HG03175 (cell line): Measurements from ENCODE around the gene ARFGEF2.
"Not testable (repeated sequence)": the region's sequence is repeated elsewhere in the genome, so short reads cannot be mapped to it uniquely, and the experiment has no call there.

Experiments
- ATAC-seq: cut with Tn5 transposase; IDR thresholded peaks from one replicate; pipeline ENCODE4 v1.9.1; 2021; ENCODE audit warnings: mild to moderate bottlenecking, moderate library complexity; ENCODE audit not compliant: unreplicated experiment

The ARFGEF2 gene

GRCh38 chr20:48926821-48927220 is 5.3 kb downstream of the ARFGEF2 start:
- no peak for ATAC-seq

DNA sequence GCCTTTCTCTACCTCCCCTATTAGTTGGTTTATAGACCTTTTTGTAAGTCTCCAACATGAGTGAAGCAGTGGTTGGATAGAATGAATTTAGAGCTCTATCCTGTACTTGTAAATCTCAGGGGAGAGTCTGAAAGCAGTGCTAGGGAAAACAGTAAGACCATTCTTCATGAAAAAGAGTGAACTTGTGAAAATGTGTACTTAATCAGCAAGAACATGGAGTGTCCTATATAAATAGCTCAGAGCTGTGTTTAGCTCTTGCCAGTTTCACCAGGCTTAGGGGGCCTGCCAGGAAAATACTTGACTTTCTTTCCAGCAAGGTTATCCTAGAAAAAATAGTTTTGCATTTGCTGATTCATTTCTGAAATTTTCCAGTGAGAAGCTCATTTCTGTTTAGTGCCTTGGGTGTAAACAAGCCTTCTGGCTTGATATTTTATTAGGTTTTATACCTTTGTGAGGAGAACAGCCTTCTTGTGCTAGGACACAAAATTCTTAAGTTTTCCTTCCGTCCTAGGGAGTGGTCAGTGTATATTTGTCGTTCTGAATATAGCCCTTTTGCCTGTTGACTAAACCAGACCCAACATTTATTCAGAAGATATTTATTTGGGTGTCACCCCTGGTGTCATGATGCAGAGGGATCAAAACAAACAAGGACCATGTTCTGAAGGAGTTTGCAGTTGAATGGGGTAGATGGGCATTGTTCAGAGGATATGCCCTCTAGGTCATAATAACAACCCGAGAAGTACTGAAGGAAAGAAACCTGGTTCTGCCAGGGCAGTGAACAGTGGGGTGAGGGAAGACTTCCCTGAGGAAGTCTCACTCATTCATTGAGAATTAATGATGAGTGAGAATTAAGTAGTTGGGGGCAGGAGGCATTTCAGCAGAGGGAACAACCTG is 7.6 kb downstream of the ARFGEF2 start:
- ATAC-seq: no peak

GRCh38 chr20:48930035-48930434 is 8.5 kb downstream of the ARFGEF2 start:
- ATAC-seq: no peak

DNA sequence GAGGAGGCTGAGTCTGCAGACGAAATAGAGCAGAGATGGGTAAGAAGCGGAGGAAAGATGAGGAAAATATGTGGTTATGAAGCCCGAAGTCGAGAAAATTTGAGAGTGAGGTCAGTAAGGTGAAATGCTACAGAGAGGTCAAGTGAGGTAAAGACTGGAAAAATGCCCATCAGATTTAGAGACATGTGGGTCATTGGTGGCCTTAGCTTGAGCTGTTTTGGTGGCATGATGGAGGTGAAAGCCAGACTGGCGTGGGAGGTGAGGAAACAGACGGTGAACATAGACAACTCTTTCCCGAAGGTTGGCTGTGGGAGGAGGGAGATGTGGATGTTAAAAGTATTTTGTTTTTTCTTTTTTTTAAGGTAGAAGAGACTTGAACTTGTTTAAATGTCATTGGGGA is 9.4 kb downstream of the ARFGEF2 start:
- no peak for ATAC-seq

DNA sequence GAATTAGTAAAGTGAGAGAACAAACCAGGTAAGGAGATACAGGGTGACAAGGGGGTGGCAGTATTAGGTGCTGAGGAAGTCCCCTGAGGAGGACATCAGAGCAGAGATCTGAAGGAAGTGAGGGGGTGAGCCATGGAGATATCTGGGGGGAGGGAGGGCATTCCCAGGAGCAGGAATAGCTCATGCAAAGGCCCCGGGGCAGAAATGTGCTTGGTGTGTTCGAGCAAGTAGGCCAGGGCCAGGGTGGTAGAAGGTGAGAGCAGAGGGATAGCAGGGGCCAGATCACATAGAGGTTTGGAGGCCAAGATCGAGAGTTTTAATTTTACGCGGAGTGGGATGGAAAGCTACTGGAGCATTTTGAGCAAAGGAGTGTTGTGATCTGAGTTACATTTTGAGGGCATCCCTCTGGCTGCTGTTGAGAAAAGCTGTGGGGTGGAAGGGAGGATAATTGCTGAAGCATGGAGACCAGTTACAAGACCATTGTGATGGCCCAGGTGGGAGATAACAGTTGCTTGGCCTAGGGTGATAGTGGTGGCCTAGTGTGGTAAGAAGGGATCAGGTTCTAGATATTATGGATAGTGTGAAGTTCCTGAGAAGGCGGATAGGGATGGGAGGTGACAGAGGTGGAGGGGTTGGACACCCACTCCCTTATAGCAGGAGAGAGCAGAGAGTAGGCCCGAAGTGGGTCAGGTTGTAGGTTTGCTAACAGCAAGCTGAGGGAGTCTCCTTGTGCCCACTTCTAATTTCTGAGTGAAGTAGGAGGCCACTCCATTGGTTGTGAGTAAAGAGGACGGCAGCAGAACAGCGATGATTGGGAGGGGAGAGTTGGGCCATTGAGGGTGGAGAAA is 10.2 kb downstream of the ARFGEF2 start:
- no peak for ATAC-seq

DNA sequence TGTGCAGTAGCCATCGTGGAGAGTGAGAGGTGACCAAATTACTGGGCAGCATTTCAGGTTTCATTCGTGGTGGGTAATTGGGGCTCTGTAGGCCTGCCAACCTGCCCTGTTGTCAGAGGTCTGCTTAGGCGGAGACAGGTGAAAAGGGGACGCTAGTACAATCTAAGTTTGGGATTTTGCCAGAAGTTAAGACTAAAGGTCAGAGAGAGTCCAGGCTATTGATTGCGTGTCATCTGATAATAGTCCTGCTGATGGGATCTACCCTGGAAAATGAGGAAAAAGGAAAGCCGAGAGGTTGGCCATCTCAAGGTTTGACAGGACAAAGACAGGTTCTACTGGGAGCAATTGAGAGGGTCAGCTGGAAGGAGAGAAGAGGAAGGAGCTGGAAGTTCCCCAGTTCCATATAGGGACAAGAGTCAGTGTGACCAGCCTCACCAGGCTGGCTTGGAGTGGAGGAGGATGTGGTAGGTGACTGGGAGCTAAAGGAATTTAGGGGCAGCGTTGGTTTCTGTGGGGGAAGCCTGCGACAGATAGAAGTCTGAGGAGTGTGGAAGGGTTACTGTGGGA is 10.9 kb downstream of the ARFGEF2 start:
- ATAC-seq: no peak

- no peak for ATAC-seq
Measured at GRCh38 chr20:48933017-48933766, 11.7 kb downstream of the ARFGEF2 start.

DNA sequence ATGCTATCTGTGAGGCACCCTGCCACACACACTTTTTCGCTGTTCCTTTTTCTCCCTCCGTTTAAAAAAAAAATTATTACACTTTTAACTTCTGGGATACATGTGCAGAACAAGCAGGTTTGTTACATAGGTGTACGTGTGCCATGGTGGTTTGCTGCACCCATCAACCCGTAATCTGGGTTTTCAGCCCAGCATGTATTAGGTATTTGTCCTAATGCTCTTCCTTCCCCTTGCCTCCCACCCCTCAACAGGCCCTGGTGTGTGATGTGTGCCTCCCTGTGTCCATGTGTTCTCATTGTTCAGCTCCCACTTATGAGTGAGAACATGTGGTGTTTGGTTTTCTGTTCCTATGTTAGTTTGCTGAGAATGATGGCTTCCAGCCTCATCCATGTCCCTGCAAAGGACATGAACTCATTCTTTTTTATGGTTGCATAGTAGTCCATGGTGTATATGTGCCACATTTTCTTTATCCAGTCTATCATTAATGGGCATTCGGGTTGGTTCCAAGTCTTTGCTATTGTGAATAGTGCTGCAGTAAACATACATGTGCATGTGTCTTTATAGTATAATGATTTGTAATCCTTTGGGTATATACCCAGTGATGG is 12.9 kb downstream of the ARFGEF2 start:
- not testable (repeated sequence) for ATAC-seq

DNA sequence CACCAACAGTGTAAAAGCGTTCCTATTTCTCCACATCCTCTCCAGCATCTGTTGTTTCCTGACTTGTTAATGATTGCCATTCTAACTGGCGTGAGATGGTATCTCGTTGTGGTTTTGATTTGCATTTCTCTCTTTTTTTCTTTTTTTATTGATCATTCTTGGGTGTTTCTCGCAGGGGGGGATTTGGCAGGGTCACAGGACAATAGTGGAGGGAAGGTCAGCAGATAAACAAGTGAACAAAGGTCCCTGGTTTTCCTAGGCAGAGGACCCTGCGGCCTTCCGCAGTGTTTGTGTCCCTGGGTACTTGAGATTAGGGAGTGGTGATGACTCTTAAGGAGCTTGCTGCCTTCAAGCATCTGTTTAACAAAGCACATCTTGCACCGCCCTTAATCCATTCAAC is 13.5 kb downstream of the ARFGEF2 start:
- ATAC-seq: not testable (repeated sequence)

- not testable (repeated sequence) for ATAC-seq
Measured at GRCh38 chr20:48936178-48936577, 14.7 kb downstream of the ARFGEF2 start.

DNA sequence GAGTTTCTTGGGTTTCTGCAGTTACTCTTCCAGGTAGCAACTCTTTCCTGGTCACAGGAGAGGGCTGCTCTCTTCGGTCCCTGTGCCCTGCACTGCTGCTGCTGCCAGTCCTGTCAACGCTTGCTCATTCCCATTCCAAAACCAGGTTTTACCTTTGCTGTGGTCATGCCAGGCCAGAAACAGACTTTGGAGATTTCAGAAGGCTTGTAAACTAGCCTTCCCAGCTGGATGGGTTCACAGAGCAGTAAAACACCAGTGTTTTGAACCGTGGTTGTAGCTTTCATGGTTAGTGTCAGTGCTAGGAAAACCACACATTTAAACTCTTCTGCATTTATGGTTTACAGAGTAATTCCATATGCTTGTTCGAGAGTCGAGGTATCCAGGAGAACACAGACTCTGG is 16.2 kb downstream of the ARFGEF2 start:
- ATAC-seq: no peak

DNA sequence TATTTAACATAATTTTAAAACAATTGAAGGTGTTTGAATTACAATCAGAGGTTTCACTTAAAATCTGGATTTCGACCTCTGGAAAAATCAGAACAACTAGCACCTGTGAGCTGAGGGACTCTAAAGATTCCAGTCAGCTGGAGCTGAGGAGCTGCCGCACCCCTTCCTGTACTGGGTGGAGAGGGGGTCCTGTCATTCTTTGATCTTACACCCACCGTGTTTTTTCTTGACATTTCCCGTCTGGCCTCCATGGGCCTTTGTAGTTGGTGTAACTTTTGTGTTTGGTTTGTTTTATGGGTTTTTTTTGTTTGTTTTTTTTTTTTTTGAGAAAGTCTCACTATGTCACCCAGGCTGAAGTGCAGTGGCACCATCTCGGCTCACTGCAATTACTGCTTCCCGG is 17.2 kb downstream of the ARFGEF2 start:
- ATAC-seq: no peak

- no peak for ATAC-seq
Measured at GRCh38 chr20:48940170-48940569, 18.7 kb downstream of the ARFGEF2 start.

DNA sequence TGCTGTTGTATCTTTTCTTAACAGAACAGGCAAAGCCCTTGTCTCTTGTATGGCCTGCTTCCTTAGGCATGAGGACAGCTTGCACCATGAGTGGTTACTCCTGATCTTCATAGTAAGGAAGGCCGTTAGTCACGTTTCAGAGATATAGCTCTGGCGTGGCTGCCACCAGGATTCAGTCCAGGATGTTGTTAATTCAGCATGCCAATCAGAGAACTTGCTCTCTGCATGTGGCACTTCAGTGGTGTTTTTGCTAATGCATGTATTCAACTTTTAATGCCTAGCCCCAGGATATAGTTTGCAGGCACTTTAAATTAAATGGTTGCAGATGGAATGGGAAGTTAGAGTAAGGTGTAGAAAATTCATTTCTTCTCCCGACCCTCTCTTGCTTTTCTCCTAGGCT is 20.0 kb downstream of the ARFGEF2 start:
- no peak for ATAC-seq

- no peak for ATAC-seq
Measured at GRCh38 chr20:48942730-48943129, 21.2 kb downstream of the ARFGEF2 start.

GRCh38 chr20:48944663-48945297 is 23.3 kb downstream of the ARFGEF2 start:
- no peak for ATAC-seq

DNA sequence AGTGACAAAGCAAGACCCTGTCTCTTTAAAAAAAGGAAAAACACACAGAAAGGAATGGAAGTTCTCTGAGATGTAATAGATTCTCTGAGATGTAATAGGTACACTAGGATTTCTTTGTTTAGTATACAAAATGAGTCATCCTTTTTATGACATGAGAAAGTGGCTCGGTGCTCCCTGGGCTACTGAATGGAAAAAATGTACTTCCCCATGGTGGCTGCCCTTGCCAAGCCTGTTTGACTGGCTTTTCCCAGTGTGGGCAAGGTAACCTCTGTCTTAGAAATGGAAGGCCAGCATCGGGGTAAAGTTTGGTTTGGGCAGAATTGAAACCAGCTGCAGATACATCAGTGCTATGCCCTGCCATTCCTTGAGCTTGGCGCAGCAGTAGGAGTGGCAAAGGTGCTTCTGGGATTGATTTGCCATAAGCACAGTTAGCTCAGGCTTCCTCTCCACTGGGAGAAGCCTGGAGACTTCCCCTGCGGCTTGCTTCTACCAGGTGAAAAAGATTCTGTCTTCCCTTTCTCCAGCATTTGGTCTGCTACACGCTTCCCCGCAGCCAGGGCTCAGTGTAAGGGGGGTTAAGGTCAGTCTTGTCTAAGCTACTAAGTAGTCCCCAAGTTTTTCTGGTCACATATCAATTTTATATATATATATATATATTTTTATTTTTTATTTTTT is 24.5 kb downstream of the ARFGEF2 start:
- ATAC-seq: no peak

GRCh38 chr20:48948612-48949011 is 27.1 kb downstream of the ARFGEF2 start:
- no peak for ATAC-seq
